Activated CD4-positive, alpha-beta memory T cell treated with anti-CD3 and anti-CD28 coated beads, Interleukin-2, amount 10 ng/mL, durations not matched to agents 7 days and 5 days (primary cell): ENCODE measurements around the gene EIF3L. TPM values are rescaled to one million over a fixed set of nuclear protein-coding genes. Genes with fewer than 3 reads are reported as not detected.

Source experiments
- CTCF ChIA-PET: fragments of 350-600 bp; sonication (Branson Sonifier 250); formaldehyde crosslinking; loops from one replicate; lab custom pipeline; 2021; ENCODE audit warnings: antibody characterized with exemption, inconsistent platforms; lab: Charles Lee
- POLR2A ChIA-PET: fragments of 350-600 bp; sonication (Branson Sonifier 250); formaldehyde crosslinking; loops from one replicate; lab custom pipeline; 2021; ENCODE audit warnings: antibody characterized with exemption; lab: Charles Lee
- DNase-seq: peaks from one replicate; pipeline ENCODE4 v3.0.0-alpha.2; 2020
- H3K27ac Mint-ChIP-seq: one replicate; pipeline ENCODE4 v1.8.0; 2021; ENCODE audit warnings: mild to moderate bottlenecking, mixed read lengths
- H3K27me3 Mint-ChIP-seq: one replicate; pipeline ENCODE4 v1.8.0; 2021; ENCODE audit warnings: mixed read lengths
- H3K36me3 Mint-ChIP-seq: one replicate; pipeline ENCODE4 v1.8.0; 2021; ENCODE audit warnings: low read depth, mixed read lengths
- H3K4me1 Mint-ChIP-seq: one replicate; pipeline ENCODE4 v1.8.0; 2021; ENCODE audit warnings: mixed read lengths
- H3K4me3 Mint-ChIP-seq: one replicate; pipeline ENCODE4 v1.8.0; 2021; ENCODE audit warnings: mild to moderate bottlenecking, mixed read lengths
- H3K9me3 Mint-ChIP-seq: one replicate; pipeline ENCODE4 v1.8.0; 2021; ENCODE audit warnings: mixed read lengths
- total RNA-seq, 2 experiments: library from RNA; stranded (reverse); gene quantifications; one replicate each; pipeline ENCODE4 v1.2.3, GENCODE V29; 2021

EIF3L gene
- total RNA-seq, 2 experiments from 2014 or later, result 331 to 348 TPM

GRCh38 chr22:37880668-37881440, 31.6 kb downstream of the EIF3L start:
- H3K4me1 Mint-ChIP-seq, result peaks cover 2% of the 10 kb centered on the region
- ChIA-PET POLR2A (no interaction called here), CTCF (interaction anchor here (0.8 to 1.5 kb wide), 3 partner anchors 14 to 53 kb away, joined by 3 to 4 read pairs (median 3); no protein-coding TSS in a partner anchor)
- H3K36me3 Mint-ChIP-seq, result peaks cover 57% of the 10 kb centered on the region
- H3K27ac Mint-ChIP-seq, result no peak overlapping the region
- H3K9me3 Mint-ChIP-seq, result no peaks in the 10 kb centered on the region
- DNase-seq, result no peak
- H3K27me3 Mint-ChIP-seq, result no peaks in the 10 kb centered on the region
- H3K4me3 Mint-ChIP-seq, result no peak overlapping the region

- Mint-ChIP-seq H3K4me1 (peaks cover 2% of the 10 kb centered on the region), H3K4me3 (no peak overlapping the region), H3K9me3 (no peaks in the 10 kb centered on the region), H3K36me3 (peaks cover 48% of the 10 kb centered on the region), H3K27ac (no peak overlapping the region), H3K27me3 (no peaks in the 10 kb centered on the region)
- POLR2A ChIA-PET, result no interaction called here
- CTCF ChIA-PET, result interaction anchor here (0.9 kb wide), 1 partner anchor 67 kb away, joined by 3 read pairs; no protein-coding TSS in a partner anchor
- no peak for DNase-seq
Measured at GRCh38 chr22:37884420-37884819, 35.2 kb downstream of the EIF3L start.

- H3K36me3 Mint-ChIP-seq, result peaks cover 46% of the 10 kb centered on the region
- no peak overlapping the region for H3K4me3 Mint-ChIP-seq
- peak overlapping the region; percentile 27 for H3K27ac Mint-ChIP-seq
- peaks cover 2% of the 10 kb centered on the region for H3K4me1 Mint-ChIP-seq
- CTCF ChIA-PET, result interaction anchor here (0.5 to 1.1 kb wide), 2 partner anchors 8 to 295 kb away, joined by 3 to 4 read pairs; no protein-coding TSS in a partner anchor
- POLR2A ChIA-PET, result interaction anchor here (1.2 kb wide), 1 partner anchor 8 kb away, joined by 4 read pairs; no protein-coding TSS in a partner anchor
- H3K9me3 Mint-ChIP-seq, result no peaks in the 10 kb centered on the region
- no peaks in the 10 kb centered on the region for H3K27me3 Mint-ChIP-seq
- DNase-seq, result no peak
Measured at GRCh38 chr22:37887584-37888378, 38.6 kb downstream of the EIF3L start.

- CTCF ChIA-PET, result interaction anchor here (0.6 to 1.6 kb wide), 2 partner anchors 42 to 55 kb away, joined by 3 to 4 read pairs; no protein-coding TSS in a partner anchor
- peak overlapping the region; percentile 4 for H3K27ac Mint-ChIP-seq
- H3K4me3 Mint-ChIP-seq, result no peak overlapping the region
Measured at GRCh38 chr22:37891926-37892325, 42.7 kb downstream of the EIF3L start.

GRCh38 chr22:37892566-37893335, 43.5 kb downstream of the EIF3L start:
- POLR2A ChIA-PET, result interaction anchor here (0.7 to 1.6 kb wide), 3 partner anchors 12 to 85 kb away, joined by 3 read pairs; partner anchors contain the start of genes GCAT and MICALL1
- H3K27ac Mint-ChIP-seq, result no peak overlapping the region
- no peaks in the 10 kb centered on the region for H3K27me3 Mint-ChIP-seq
- H3K4me1 Mint-ChIP-seq, result peaks cover 29% of the 10 kb centered on the region
- H3K9me3 Mint-ChIP-seq, result no peaks in the 10 kb centered on the region
- H3K4me3 Mint-ChIP-seq, result no peak overlapping the region
- CTCF ChIA-PET, result interaction anchor here (0.6 to 2.0 kb wide), 4 partner anchors 29 to 72 kb away, joined by 3 to 4 read pairs (median 4); no protein-coding TSS in a partner anchor
- no peak for DNase-seq
- H3K36me3 Mint-ChIP-seq, result peaks cover 26% of the 10 kb centered on the region

More at GRCh38 chr22:37891926-37892325, 42.7 kb downstream of the EIF3L start:
- Mint-ChIP-seq H3K9me3 (no peaks in the 10 kb centered on the region), H3K27me3 (no peaks in the 10 kb centered on the region), H3K4me1 (peaks cover 25% of the 10 kb centered on the region), H3K36me3 (peaks cover 30% of the 10 kb centered on the region)
- DNase-seq, result no peak
- POLR2A ChIA-PET, result interaction anchor here (1.6 kb wide), 1 partner anchor 14 kb away, joined by 3 read pairs; the partner anchor contains the start of gene MICALL1

- H3K4me3 Mint-ChIP-seq, result no peak overlapping the region
- ChIA-PET CTCF (interaction anchor here (1.5 to 2.0 kb wide), 3 partner anchors 30 to 72 kb away, joined by 3 to 4 read pairs (median 4); no protein-coding TSS in a partner anchor), POLR2A (interaction anchor here (1.4 kb wide), 1 partner anchor 86 kb away, joined by 3 read pairs; the partner anchor contains the start of gene GCAT)
- peaks cover 33% of the 10 kb centered on the region for H3K4me1 Mint-ChIP-seq
- peak overlapping the region; percentile 33 for H3K27ac Mint-ChIP-seq
- H3K27me3 Mint-ChIP-seq, result no peaks in the 10 kb centered on the region
- no peak for DNase-seq
- no peaks in the 10 kb centered on the region for H3K9me3 Mint-ChIP-seq
- peaks cover 18% of the 10 kb centered on the region for H3K36me3 Mint-ChIP-seq
Measured at GRCh38 chr22:37893583-37893983, 44.4 kb downstream of the EIF3L start.

- peaks cover 33% of the 10 kb centered on the region for H3K4me1 Mint-ChIP-seq
- DNase-seq, result no peak
- H3K4me3 Mint-ChIP-seq, result no peak overlapping the region
- no peaks in the 10 kb centered on the region for H3K27me3 Mint-ChIP-seq
- ChIA-PET CTCF (interaction anchor here (0.5 to 2.3 kb wide), 5 partner anchors 8 to 76 kb away, joined by 3 to 9 read pairs (median 4); no protein-coding TSS in a partner anchor), POLR2A (interaction anchor here (1.5 to 2.9 kb wide), 2 partner anchors 8 to 11 kb away, joined by 4 to 45 read pairs; partner anchors contain the start of gene MICALL1)
- peaks cover 9% of the 10 kb centered on the region for H3K36me3 Mint-ChIP-seq
- no peaks in the 10 kb centered on the region for H3K9me3 Mint-ChIP-seq
- peak overlapping the region; percentile 69 for H3K27ac Mint-ChIP-seq
Measured at GRCh38 chr22:37894939-37895670, 45.9 kb downstream of the EIF3L start.

- Mint-ChIP-seq H3K27me3 (no peaks in the 10 kb centered on the region), H3K4me3 (peak overlapping the region; percentile 22), H3K9me3 (no peaks in the 10 kb centered on the region), H3K36me3 (peaks cover 7% of the 10 kb centered on the region), H3K27ac (peak overlapping the region; percentile 94), H3K4me1 (peaks cover 34% of the 10 kb centered on the region)
- ChIA-PET CTCF (interaction anchor here (0.6 to 2.4 kb wide), 9 partner anchors 9 to 253 kb away, joined by 3 to 15 read pairs (median 4); partner anchors contain the start of gene MICALL1), POLR2A (interaction anchor here (0.7 to 2.9 kb wide), 8 partner anchors 9 to 411 kb away, joined by 3 to 45 read pairs (median 3); partner anchors contain the start of genes C22orf23, MICALL1 and POLR2F)
- peak; percentile 73 for DNase-seq
Measured at GRCh38 chr22:37896181-37896592, 47.0 kb downstream of the EIF3L start.

- H3K36me3 Mint-ChIP-seq, result peaks cover under 1% of the 10 kb centered on the region
- H3K4me3 Mint-ChIP-seq, result no peak overlapping the region
- CTCF ChIA-PET, result interaction anchor here (1.3 to 2.4 kb wide), 5 partner anchors 9 to 78 kb away, joined by 3 to 15 read pairs (median 7); partner anchors contain the start of gene MICALL1
- DNase-seq, result no peak
- peaks cover 38% of the 10 kb centered on the region for H3K4me1 Mint-ChIP-seq
- POLR2A ChIA-PET, result interaction anchor here (0.8 to 2.9 kb wide), 7 partner anchors 10 to 57 kb away, joined by 3 to 45 read pairs (median 3); partner anchors contain the start of genes C22orf23, MICALL1 and POLR2F
- no peaks in the 10 kb centered on the region for H3K27me3 Mint-ChIP-seq
- peak overlapping the region; percentile 94 for H3K27ac Mint-ChIP-seq
- no peaks in the 10 kb centered on the region for H3K9me3 Mint-ChIP-seq
Measured at GRCh38 chr22:37896939-37897338, 47.7 kb downstream of the EIF3L start.

GRCh38 chr22:37897807-37898206, 48.6 kb downstream of the EIF3L start:
- no peaks in the 10 kb centered on the region for H3K9me3 Mint-ChIP-seq
- H3K27me3 Mint-ChIP-seq, result no peaks in the 10 kb centered on the region
- CTCF ChIA-PET, result interaction anchor here (0.7 to 2.4 kb wide), 5 partner anchors 8 to 199 kb away, joined by 3 to 15 read pairs (median 7); partner anchors contain the start of gene MICALL1

More at GRCh38 chr22:37897807-37898206, 48.6 kb downstream of the EIF3L start:
- Mint-ChIP-seq H3K27ac (no peak overlapping the region), H3K4me3 (no peak overlapping the region), H3K36me3 (no peaks in the 10 kb centered on the region), H3K4me1 (peaks cover 38% of the 10 kb centered on the region)
- no peak for DNase-seq
- POLR2A ChIA-PET, result interaction anchor here (2.9 kb wide), 1 partner anchor 9 kb away, joined by 45 read pairs; the partner anchor contains the start of gene MICALL1
